Neural progenitor cell (in vitro differentiated cells): ENCODE results near the gene AATK. TPM values are rescaled to one million over a fixed set of nuclear protein-coding genes. Genes with fewer than 3 reads are reported as not detected.

ENCODE experiments used
- DNase-seq: peaks from one replicate; pipeline ENCODE4 v3.0.0-alpha.2; 2016; ENCODE audit warnings: low spot score
- H2AFZ ChIP-seq: fragments of 200-600 bp; sonication (generic); replicated peaks from 2 replicates; pipeline ENCODE4 v1.6.1; 2016; ENCODE audit warnings: antibody characterized with exemption
- H3F3A ChIP-seq: fragments of 200-600 bp; sonication (generic); 2 replicates; pipeline ENCODE4 v1.6.1; 2016; ENCODE audit warnings: antibody characterized with exemption, low read depth
- H3K27ac ChIP-seq: fragments of 200-600 bp; sonication (generic); 2 replicates; pipeline ENCODE4 v1.5.1; 2016; ENCODE audit warnings: mild to moderate bottlenecking
- H3K27me3 ChIP-seq: fragments of 200-600 bp; sonication (generic); 2 replicates; pipeline ENCODE4 v1.6.1; 2016; ENCODE audit warnings: mild to moderate bottlenecking, moderate library complexity
- H3K36me3 ChIP-seq: fragments of 200-600 bp; sonication (generic); 2 replicates; pipeline ENCODE4 v1.5.1; 2016
- H3K4me1 ChIP-seq: fragments of 200-600 bp; sonication (generic); 2 replicates; pipeline ENCODE4 v1.6.1; 2016; ENCODE audit warnings: mixed run types
- H3K4me2 ChIP-seq: fragments of 200-600 bp; sonication (generic); 2 replicates; pipeline ENCODE4 v1.6.1; 2016
- H3K4me3 ChIP-seq: fragments of 200-600 bp; sonication (generic); 2 replicates; pipeline ENCODE4 v1.5.1; 2016
- H3K79me2 ChIP-seq: fragments of 200-600 bp; sonication (generic); 2 replicates; pipeline ENCODE4 v1.6.1; 2016; ENCODE audit warnings: low read depth
- H3K9ac ChIP-seq: fragments of 200-600 bp; sonication (generic); 2 replicates; pipeline ENCODE4 v1.6.1; 2016
- H3K9me3 ChIP-seq: fragments of 200-600 bp; sonication (generic); 2 replicates; pipeline ENCODE4 v1.5.1; 2016; ENCODE audit warnings: low read depth
- H4K20me1 ChIP-seq: fragments of 200-600 bp; sonication (generic); 2 replicates; pipeline ENCODE4 v1.6.1; 2016; ENCODE audit warnings: low read depth
- H3K27ac Mint-ChIP-seq: 3 replicates; pipeline ENCODE4 v1.8.0; 2021; ENCODE audit warnings: mixed read lengths
- H3K27me3 Mint-ChIP-seq: 2 replicates; pipeline ENCODE4 v1.8.0; 2022; ENCODE audit warnings: low read depth, mild to moderate bottlenecking, inconsistent platforms, moderate library complexity, mixed read lengths; ENCODE audit not compliant: insufficient read depth
- H3K36me3 Mint-ChIP-seq: 3 replicates; pipeline ENCODE4 v1.8.0; 2021; ENCODE audit warnings: mixed read lengths
- H3K4me1 Mint-ChIP-seq: 3 replicates; pipeline ENCODE4 v1.8.0; 2021; ENCODE audit warnings: mixed read lengths
- H3K4me3 Mint-ChIP-seq: 3 replicates; pipeline ENCODE4 v1.8.0; 2021; ENCODE audit warnings: mild to moderate bottlenecking, moderate library complexity, mixed read lengths
- H3K9me3 Mint-ChIP-seq: 3 replicates; pipeline ENCODE4 v1.8.0; 2020; ENCODE audit warnings: mixed read lengths
- CTCF ChIP-seq: fragments of 200-600 bp; sonication (generic); IDR thresholded peaks from 2 replicates; pipeline ENCODE4 v1.5.1; 2017; ENCODE audit warnings: antibody characterized with exemption, mild to moderate bottlenecking
- EZH2 ChIP-seq: fragments of 200-600 bp; sonication (generic); IDR thresholded peaks from 2 replicates; pipeline ENCODE4 v1.6.1; 2017; ENCODE audit warnings: antibody characterized with exemption, mild to moderate bottlenecking, moderate library complexity
- EZH2phosphoT487 ChIP-seq: fragments of 200-600 bp; sonication (generic); IDR thresholded peaks from 2 replicates; pipeline ENCODE4 v1.6.1; 2017; ENCODE audit warnings: antibody characterized with exemption
- total RNA-seq: library from RNA; depleted of rRNA; stranded (reverse); fragments of >200 nt; gene quantifications from 2 replicates; pipeline ENCODE4 v1.2.3, GENCODE V29; 2015; ENCODE audit warnings: low replicate concordance

The AATK gene
- total RNA-seq, 1 donor from 2014 or later, result 0.32 TPM

DNA sequence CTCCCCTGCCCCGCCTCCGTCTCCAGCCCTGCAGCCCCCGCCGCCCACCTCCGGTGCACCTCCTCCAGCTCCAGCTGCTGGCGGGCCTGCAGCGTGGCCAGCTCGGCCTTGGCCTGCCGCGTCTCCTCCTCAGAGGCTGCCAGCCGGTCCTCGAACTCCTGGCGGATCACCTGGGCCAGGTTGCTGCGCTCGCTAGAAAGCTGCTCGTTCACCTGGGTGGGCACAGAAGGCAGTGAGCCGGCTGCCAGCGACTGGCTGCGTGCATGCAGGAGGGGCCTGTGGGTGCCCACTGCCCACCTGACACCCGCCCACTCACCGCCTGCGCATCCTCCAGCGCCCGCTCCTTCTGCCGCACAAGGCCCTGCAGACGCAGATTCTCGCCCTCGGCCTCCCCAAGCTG is 24.6 kb upstream of the AATK start:
- H3K4me1 Mint-ChIP-seq, result no peaks in the 10 kb centered on the region
- no peaks in the 10 kb centered on the region for H3K9me3 Mint-ChIP-seq
- Histone ChIP-seq H3K9ac (no peak overlapping the region), H3K9me3 (no peaks in the 10 kb centered on the region), H3K27me3 (no peaks in the 10 kb centered on the region), H3K4me2 (no peak overlapping the region), H3K4me1 (no peaks in the 10 kb centered on the region), H3K36me3 (no peaks in the 10 kb centered on the region), H3K79me2 (no peaks in the 10 kb centered on the region), H3K4me3 (no peak overlapping the region), H4K20me1 (no peaks in the 10 kb centered on the region), H2AFZ (no peak overlapping the region), H3K27ac (no peak overlapping the region), H3F3A (no peaks in the 10 kb centered on the region)
- peaks cover 7% of the 10 kb centered on the region for H3K27me3 Mint-ChIP-seq
- no peak for DNase-seq
- H3K36me3 Mint-ChIP-seq, result no peaks in the 10 kb centered on the region
- H3K4me3 Mint-ChIP-seq, result no peak overlapping the region
- H3K27ac Mint-ChIP-seq, result no peak overlapping the region
- TF ChIP-seq EZH2 (no peak), EZH2phosphoT487 (no peak)

GRCh38 chr17:81189670-81190530 is 23.9 kb upstream of the AATK start:
- H3F3A ChIP-seq, result peaks cover 5% of the 10 kb centered on the region
- H3K36me3 ChIP-seq, result no peaks in the 10 kb centered on the region
- H2AFZ ChIP-seq, result no peak overlapping the region
- no peaks in the 10 kb centered on the region for H3K27me3 ChIP-seq
- H3K4me2 ChIP-seq, result no peak overlapping the region
- peaks cover 3% of the 10 kb centered on the region for H3K4me1 ChIP-seq
- H3K4me3 ChIP-seq, result no peak overlapping the region
- no peaks in the 10 kb centered on the region for H4K20me1 ChIP-seq
- no peaks in the 10 kb centered on the region for H3K9me3 ChIP-seq
- H3K9ac ChIP-seq, result no peak overlapping the region
- H3K27ac ChIP-seq, result no peak overlapping the region
- TF ChIP-seq EZH2 (no peak), CTCF (peak; percentile 40), EZH2phosphoT487 (no peak)
- no peaks in the 10 kb centered on the region for H3K4me1 Mint-ChIP-seq
- no peaks in the 10 kb centered on the region for H3K79me2 ChIP-seq
- peak; percentile 49 for DNase-seq
- no peak overlapping the region for H3K27ac Mint-ChIP-seq
- no peak overlapping the region for H3K4me3 Mint-ChIP-seq
- H3K27me3 Mint-ChIP-seq, result peaks cover 7% of the 10 kb centered on the region
- H3K36me3 Mint-ChIP-seq, result no peaks in the 10 kb centered on the region
- no peaks in the 10 kb centered on the region for H3K9me3 Mint-ChIP-seq

DNA sequence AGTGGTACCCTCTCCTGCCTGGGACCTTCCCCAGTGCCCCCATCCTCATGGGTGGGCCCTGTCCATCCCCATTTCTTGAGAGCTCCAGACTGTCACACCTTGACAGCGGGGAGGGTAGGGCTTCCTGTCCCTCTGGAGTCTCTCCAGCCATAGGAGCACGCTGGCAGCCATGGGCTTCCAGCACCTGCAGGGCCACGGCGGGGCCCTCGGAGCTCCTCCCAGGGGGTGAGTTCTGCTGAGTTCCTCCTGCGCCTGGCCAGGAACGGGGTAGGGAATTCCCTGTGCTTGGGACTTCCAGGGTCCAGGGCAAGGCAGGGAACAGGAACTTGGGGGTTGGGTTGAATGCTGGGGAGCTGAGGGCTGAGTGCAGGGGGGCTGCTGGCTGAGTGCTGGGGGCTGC is 23.0 kb upstream of the AATK start:
- DNase-seq, result no peak
- Histone ChIP-seq H3K4me1 (peaks cover 8% of the 10 kb centered on the region), H3K27ac (no peak overlapping the region), H3F3A (peaks cover 5% of the 10 kb centered on the region), H3K9me3 (no peaks in the 10 kb centered on the region), H2AFZ (no peak overlapping the region), H4K20me1 (no peaks in the 10 kb centered on the region), H3K79me2 (no peaks in the 10 kb centered on the region), H3K4me2 (no peak overlapping the region), H3K36me3 (no peaks in the 10 kb centered on the region), H3K27me3 (no peaks in the 10 kb centered on the region), H3K4me3 (no peak overlapping the region), H3K9ac (no peak overlapping the region)
- Mint-ChIP-seq H3K4me1 (no peaks in the 10 kb centered on the region), H3K36me3 (no peaks in the 10 kb centered on the region), H3K4me3 (no peak overlapping the region), H3K27me3 (peaks cover 7% of the 10 kb centered on the region), H3K27ac (peak overlapping the region; percentile 29), H3K9me3 (no peaks in the 10 kb centered on the region)
- TF ChIP-seq CTCF (no peak), EZH2 (no peak), EZH2phosphoT487 (no peak)

- H4K20me1 ChIP-seq, result no peaks in the 10 kb centered on the region
- H3K27ac ChIP-seq, result no peak overlapping the region
- no peak overlapping the region for H3K9ac ChIP-seq
- TF ChIP-seq EZH2phosphoT487, result no peak
- H3K4me2 ChIP-seq, result no peak overlapping the region
- DNase-seq, result no peak
- peaks cover 8% of the 10 kb centered on the region for H3K4me1 ChIP-seq
- H3K27me3 ChIP-seq, result no peaks in the 10 kb centered on the region
- peaks cover 5% of the 10 kb centered on the region for H3F3A ChIP-seq
- Mint-ChIP-seq H3K36me3 (no peaks in the 10 kb centered on the region), H3K27me3 (peaks cover 7% of the 10 kb centered on the region), H3K9me3 (no peaks in the 10 kb centered on the region), H3K27ac (no peak overlapping the region), H3K4me1 (no peaks in the 10 kb centered on the region), H3K4me3 (no peak overlapping the region)
- no peaks in the 10 kb centered on the region for H3K36me3 ChIP-seq
- no peak overlapping the region for H2AFZ ChIP-seq
- H3K9me3 ChIP-seq, result no peaks in the 10 kb centered on the region
- H3K4me3 ChIP-seq, result no peak overlapping the region
- H3K79me2 ChIP-seq, result no peaks in the 10 kb centered on the region
Measured at GRCh38 chr17:81188491-81188840, 22.4 kb upstream of the AATK start.
